ENCODE data around the gene KRTAP2-3.
"Not testable (repeated sequence)": the region's sequence is repeated elsewhere in the genome, so short reads cannot be mapped to it uniquely, and the experiment has no call there.

The KRTAP2-3 gene

GRCh38 chr17:41096055-41096454, 36.1 kb upstream of the KRTAP2-3 start:
- Histone ChIP-seq H3K27me3 (replicated peaks; ENCODE audit: control insufficient read depth, insufficient read depth, low read length) (no peaks in the 10 kb centered on the region), H3K9ac (ENCODE audit: low read length) (no peak overlapping the region), H3K36me3 (ENCODE audit: control insufficient read depth, insufficient read depth, low read length, severe bottlenecking) (no peaks in the 10 kb centered on the region), H3K4me3 (ENCODE audit: low read length) (no peak overlapping the region), H3K9me3 (ENCODE audit: control insufficient read depth, low read length) (no peaks in the 10 kb centered on the region), H3K4me1 (ENCODE audit: control insufficient read depth, insufficient read depth, low read length) (no peaks in the 10 kb centered on the region)
- no peak for DNase-seq (ENCODE audit: low read depth)

- not testable (repeated sequence) for H3K27me3 ChIP-seq (replicated peaks; ENCODE audit: control insufficient read depth, insufficient read depth, low read length); H3K4me1 ChIP-seq (ENCODE audit: control insufficient read depth, insufficient read depth, low read length); DNase-seq (ENCODE audit: low read depth); H3K36me3 ChIP-seq (ENCODE audit: control insufficient read depth, insufficient read depth, low read length, severe bottlenecking); H3K9ac ChIP-seq (ENCODE audit: low read length); H3K4me3 ChIP-seq (ENCODE audit: low read length); H3K9me3 ChIP-seq (ENCODE audit: control insufficient read depth, low read length)
These were observed 28.9 kb upstream of the KRTAP2-3 start for GRCh38 chr17:41088760-41089352.

- not testable (repeated sequence) for H3K4me1 ChIP-seq (ENCODE audit: control insufficient read depth, insufficient read depth, low read length); H3K9me3 ChIP-seq (ENCODE audit: control insufficient read depth, low read length); DNase-seq (ENCODE audit: low read depth); H3K27me3 ChIP-seq (replicated peaks; ENCODE audit: control insufficient read depth, insufficient read depth, low read length); H3K4me3 ChIP-seq (ENCODE audit: low read length); H3K9ac ChIP-seq (ENCODE audit: low read length); H3K36me3 ChIP-seq (ENCODE audit: control insufficient read depth, insufficient read depth, low read length, severe bottlenecking)
These were observed 24.4 kb upstream of the KRTAP2-3 start, which contains the start of gene KRTAP4-7 for GRCh38 chr17:41084100-41084856. Gene KRTAP4-7, plus strand, starts transcription at chr17:41084150. Its CDS starts 57 bp downstream, at chr17:41084207.

- H3K36me3 ChIP-seq (ENCODE audit: control insufficient read depth, insufficient read depth, low read length, severe bottlenecking); H3K9me3 ChIP-seq (ENCODE audit: control insufficient read depth, low read length); H3K9ac ChIP-seq (ENCODE audit: low read length); H3K4me1 ChIP-seq (ENCODE audit: control insufficient read depth, insufficient read depth, low read length); H3K4me3 ChIP-seq (ENCODE audit: low read length); H3K27me3 ChIP-seq (replicated peaks; ENCODE audit: control insufficient read depth, insufficient read depth, low read length); DNase-seq (ENCODE audit: low read depth): not testable (repeated sequence)
These were observed 23.5 kb upstream of the KRTAP2-3 start for GRCh38 chr17:41083427-41083826.

GRCh38 chr17:41082626-41083025, 22.7 kb upstream of the KRTAP2-3 start:
- Histone ChIP-seq H3K4me3 (ENCODE audit: low read length) (no peak overlapping the region), H3K9me3 (ENCODE audit: control insufficient read depth, low read length) (no peaks in the 10 kb centered on the region), H3K9ac (ENCODE audit: low read length) (no peak overlapping the region), H3K4me1 (ENCODE audit: control insufficient read depth, insufficient read depth, low read length) (no peaks in the 10 kb centered on the region), H3K27me3 (replicated peaks; ENCODE audit: control insufficient read depth, insufficient read depth, low read length) (no peaks in the 10 kb centered on the region), H3K36me3 (ENCODE audit: control insufficient read depth, insufficient read depth, low read length, severe bottlenecking) (no peaks in the 10 kb centered on the region)
- peak; percentile 44 for DNase-seq (ENCODE audit: low read depth)

GRCh38 chr17:41076788-41077187, 16.9 kb upstream of the KRTAP2-3 start:
- H3K9me3 ChIP-seq (ENCODE audit: control insufficient read depth, low read length): no peaks in the 10 kb centered on the region
- H3K4me1 ChIP-seq (ENCODE audit: control insufficient read depth, insufficient read depth, low read length): no peaks in the 10 kb centered on the region
- no peak for DNase-seq (ENCODE audit: low read depth)
- no peak overlapping the region for H3K9ac ChIP-seq (ENCODE audit: low read length)
- no peaks in the 10 kb centered on the region for H3K27me3 ChIP-seq (replicated peaks; ENCODE audit: control insufficient read depth, insufficient read depth, low read length)
- no peak overlapping the region for H3K4me3 ChIP-seq (ENCODE audit: low read length)
- no peaks in the 10 kb centered on the region for H3K36me3 ChIP-seq (ENCODE audit: control insufficient read depth, insufficient read depth, low read length, severe bottlenecking)

GRCh38 chr17:41073676-41074075, 13.8 kb upstream of the KRTAP2-3 start:
- Histone ChIP-seq H3K36me3 (ENCODE audit: control insufficient read depth, insufficient read depth, low read length, severe bottlenecking) (no peaks in the 10 kb centered on the region), H3K4me3 (ENCODE audit: low read length) (no peak overlapping the region), H3K27me3 (replicated peaks; ENCODE audit: control insufficient read depth, insufficient read depth, low read length) (no peaks in the 10 kb centered on the region), H3K9ac (ENCODE audit: low read length) (no peak overlapping the region), H3K9me3 (ENCODE audit: control insufficient read depth, low read length) (no peaks in the 10 kb centered on the region), H3K4me1 (ENCODE audit: control insufficient read depth, insufficient read depth, low read length) (no peaks in the 10 kb centered on the region)
- DNase-seq (ENCODE audit: low read depth): no peak

GRCh38 chr17:41071606-41072360, 11.9 kb upstream of the KRTAP2-3 start:
- no peaks in the 10 kb centered on the region for H3K9me3 ChIP-seq (ENCODE audit: control insufficient read depth, low read length)
- no peaks in the 10 kb centered on the region for H3K4me1 ChIP-seq (ENCODE audit: control insufficient read depth, insufficient read depth, low read length)
- no peak for DNase-seq (ENCODE audit: low read depth)
- H3K36me3 ChIP-seq (ENCODE audit: control insufficient read depth, insufficient read depth, low read length, severe bottlenecking): no peaks in the 10 kb centered on the region
- H3K9ac ChIP-seq (ENCODE audit: low read length): no peak overlapping the region
- no peaks in the 10 kb centered on the region for H3K27me3 ChIP-seq (replicated peaks; ENCODE audit: control insufficient read depth, insufficient read depth, low read length)
- no peak overlapping the region for H3K4me3 ChIP-seq (ENCODE audit: low read length)

- no peak for DNase-seq (ENCODE audit: low read depth)
- H3K9ac ChIP-seq (ENCODE audit: low read length): no peak overlapping the region
- no peak overlapping the region for H3K4me3 ChIP-seq (ENCODE audit: low read length)
- no peaks in the 10 kb centered on the region for H3K27me3 ChIP-seq (replicated peaks; ENCODE audit: control insufficient read depth, insufficient read depth, low read length)
- no peaks in the 10 kb centered on the region for H3K9me3 ChIP-seq (ENCODE audit: control insufficient read depth, low read length)
- no peaks in the 10 kb centered on the region for H3K36me3 ChIP-seq (ENCODE audit: control insufficient read depth, insufficient read depth, low read length, severe bottlenecking)
- no peaks in the 10 kb centered on the region for H3K4me1 ChIP-seq (ENCODE audit: control insufficient read depth, insufficient read depth, low read length)
These were observed 9.1 kb upstream of the KRTAP2-3 start for GRCh38 chr17:41069031-41069430.

GRCh38 chr17:41067281-41067680, 7.4 kb upstream of the KRTAP2-3 start:
- Histone ChIP-seq H3K27me3 (replicated peaks; ENCODE audit: control insufficient read depth, insufficient read depth, low read length) (no peaks in the 10 kb centered on the region), H3K9me3 (ENCODE audit: control insufficient read depth, low read length) (no peaks in the 10 kb centered on the region), H3K36me3 (ENCODE audit: control insufficient read depth, insufficient read depth, low read length, severe bottlenecking) (no peaks in the 10 kb centered on the region), H3K9ac (ENCODE audit: low read length) (no peak overlapping the region), H3K4me3 (ENCODE audit: low read length) (no peak overlapping the region), H3K4me1 (ENCODE audit: control insufficient read depth, insufficient read depth, low read length) (peaks cover 6% of the 10 kb centered on the region)
- peak; percentile 82 for DNase-seq (ENCODE audit: low read depth)

GRCh38 chr17:41065829-41066624, 6.1 kb upstream of the KRTAP2-3 start, which contains the start of gene KRTAP2-4:
Gene KRTAP2-4, minus strand, starts transcription at chr17:41065879. Its CDS starts 34 bp downstream, at chr17:41065845.
- H3K4me1 ChIP-seq (ENCODE audit: control insufficient read depth, insufficient read depth, low read length): peaks cover 18% of the 10 kb centered on the region
- no peaks in the 10 kb centered on the region for H3K9me3 ChIP-seq (ENCODE audit: control insufficient read depth, low read length)
- no peak within 1 kb of the TSS for H3K9ac ChIP-seq (ENCODE audit: low read length)
- DNase-seq (ENCODE audit: low read depth): peak; percentile 57
- H3K4me3 ChIP-seq (ENCODE audit: low read length): no peak within 1 kb of the TSS
- no peaks in the 10 kb centered on the region for H3K27me3 ChIP-seq (replicated peaks; ENCODE audit: control insufficient read depth, insufficient read depth, low read length)
- H3K36me3 ChIP-seq (ENCODE audit: control insufficient read depth, insufficient read depth, low read length, severe bottlenecking): no peaks in the 10 kb centered on the region

Data from adipocyte (in vitro differentiated cells).